ENCODE data around the gene P3H4.
"Not testable (repeated sequence)": the region's sequence is repeated elsewhere in the genome, so short reads cannot be mapped to it uniquely, and the experiment has no call there.

P3H4 gene, protein sequence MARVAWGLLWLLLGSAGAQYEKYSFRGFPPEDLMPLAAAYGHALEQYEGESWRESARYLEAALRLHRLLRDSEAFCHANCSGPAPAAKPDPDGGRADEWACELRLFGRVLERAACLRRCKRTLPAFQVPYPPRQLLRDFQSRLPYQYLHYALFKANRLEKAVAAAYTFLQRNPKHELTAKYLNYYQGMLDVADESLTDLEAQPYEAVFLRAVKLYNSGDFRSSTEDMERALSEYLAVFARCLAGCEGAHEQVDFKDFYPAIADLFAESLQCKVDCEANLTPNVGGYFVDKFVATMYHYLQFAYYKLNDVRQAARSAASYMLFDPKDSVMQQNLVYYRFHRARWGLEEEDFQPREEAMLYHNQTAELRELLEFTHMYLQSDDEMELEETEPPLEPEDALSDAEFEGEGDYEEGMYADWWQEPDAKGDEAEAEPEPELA

DNA sequence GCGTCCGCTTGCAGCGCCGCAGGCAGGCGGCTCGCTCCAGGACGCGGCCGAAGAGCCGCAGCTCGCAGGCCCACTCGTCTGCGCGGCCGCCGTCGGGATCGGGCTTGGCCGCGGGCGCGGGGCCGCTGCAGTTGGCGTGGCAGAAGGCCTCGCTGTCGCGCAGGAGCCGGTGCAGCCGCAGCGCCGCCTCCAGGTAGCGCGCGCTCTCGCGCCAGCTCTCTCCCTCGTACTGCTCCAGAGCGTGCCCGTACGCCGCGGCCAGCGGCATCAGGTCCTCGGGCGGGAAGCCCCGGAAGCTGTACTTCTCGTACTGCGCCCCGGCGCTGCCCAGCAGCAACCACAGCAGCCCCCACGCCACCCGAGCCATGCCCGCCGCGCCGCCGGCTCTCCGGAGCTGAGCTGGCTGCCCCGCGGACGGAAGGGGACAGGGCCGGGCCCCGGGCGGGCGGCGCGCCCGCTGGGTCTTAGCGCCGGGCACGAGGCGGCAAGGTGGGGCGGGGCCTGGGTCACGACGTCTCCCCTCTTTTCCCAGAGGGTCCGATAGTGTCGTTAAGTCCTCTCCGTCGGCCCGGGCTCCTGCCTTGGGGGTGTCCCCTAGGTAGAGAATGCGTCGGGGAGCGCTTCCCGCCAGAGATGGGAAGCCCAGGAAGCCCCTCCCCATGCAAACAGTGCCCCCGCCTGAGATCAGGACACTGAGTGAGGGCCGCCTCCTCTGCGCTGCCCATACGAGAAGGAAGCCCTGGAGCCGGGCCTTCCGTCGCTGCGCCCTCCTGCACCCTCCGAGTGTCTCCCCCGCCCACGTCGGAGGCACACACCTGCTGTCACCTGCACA is at the start of gene P3H4:
TSS of gene P3H4 (minus strand) at position 401 of the 832 bp plus-strand sequence. CDS start at position 367, 34 bp downstream.
- FAIRE-seq = no peak
- TF ChIP-seq POLR2A (IDR thresholded peaks at IDR 0.05; ENCODE audit: low read depth, low read length) = peak; percentile 60
- peak; percentile 80 for DNase-seq (ENCODE audit: insufficient read length, low spot score)

DNA sequence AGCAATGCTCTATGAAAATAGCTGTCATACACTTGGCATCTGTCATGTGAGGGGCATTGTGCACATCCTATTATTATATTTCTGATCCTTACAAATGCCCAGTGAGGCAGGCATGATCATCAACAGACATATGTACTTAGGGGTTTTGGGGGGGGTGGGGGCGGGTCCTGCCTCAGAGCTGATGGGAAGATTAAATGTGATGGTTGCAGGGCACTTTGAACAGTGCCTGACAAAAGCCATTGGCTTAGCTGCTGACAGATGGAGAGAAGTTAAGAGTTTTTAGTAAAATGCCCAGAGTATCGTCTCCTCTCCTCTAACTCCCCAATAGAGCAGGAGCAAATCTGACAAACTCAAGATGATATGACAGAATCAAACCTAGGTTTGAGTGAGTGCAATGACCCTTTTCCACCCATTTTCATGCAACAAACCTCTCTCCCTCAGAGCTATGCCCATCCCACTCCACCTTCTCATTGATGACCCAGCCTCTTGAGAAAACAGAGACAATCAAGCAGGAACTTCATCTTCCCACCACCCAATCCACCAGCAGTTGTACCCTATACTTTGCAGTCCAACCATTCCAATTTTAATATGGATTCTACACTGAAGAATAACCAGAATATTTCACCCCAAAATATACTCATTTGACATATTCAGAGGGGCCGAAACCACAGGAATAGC is 48.6 kb upstream of the P3H4 start:
- FAIRE-seq = no peak
- no peak for TF ChIP-seq POLR2A (IDR thresholded peaks at IDR 0.05; ENCODE audit: low read depth, low read length)
- DNase-seq (ENCODE audit: insufficient read length, low spot score) = no peak

DNA sequence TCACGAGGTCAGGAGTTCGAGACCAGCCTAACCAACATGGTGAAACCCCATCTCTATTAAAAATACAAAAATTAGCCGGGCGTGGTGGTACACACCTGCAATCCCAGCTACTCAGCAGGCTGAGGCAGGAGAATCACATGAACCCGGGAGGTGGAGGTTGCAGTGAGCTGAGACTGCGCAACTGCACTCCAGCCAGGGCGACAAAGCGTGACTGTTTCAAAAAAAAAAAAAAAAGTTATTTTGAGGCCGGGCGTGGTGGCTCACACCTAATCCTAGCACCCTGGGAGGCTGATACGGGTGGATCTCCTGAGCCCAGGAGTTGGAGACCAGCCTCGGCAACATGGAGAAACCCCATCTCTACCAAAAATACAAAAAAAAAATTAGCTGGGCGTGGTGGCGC is 39.6 kb upstream of the P3H4 start:
- not testable (repeated sequence) for DNase-seq (ENCODE audit: insufficient read length, low spot score); FAIRE-seq

DNA sequence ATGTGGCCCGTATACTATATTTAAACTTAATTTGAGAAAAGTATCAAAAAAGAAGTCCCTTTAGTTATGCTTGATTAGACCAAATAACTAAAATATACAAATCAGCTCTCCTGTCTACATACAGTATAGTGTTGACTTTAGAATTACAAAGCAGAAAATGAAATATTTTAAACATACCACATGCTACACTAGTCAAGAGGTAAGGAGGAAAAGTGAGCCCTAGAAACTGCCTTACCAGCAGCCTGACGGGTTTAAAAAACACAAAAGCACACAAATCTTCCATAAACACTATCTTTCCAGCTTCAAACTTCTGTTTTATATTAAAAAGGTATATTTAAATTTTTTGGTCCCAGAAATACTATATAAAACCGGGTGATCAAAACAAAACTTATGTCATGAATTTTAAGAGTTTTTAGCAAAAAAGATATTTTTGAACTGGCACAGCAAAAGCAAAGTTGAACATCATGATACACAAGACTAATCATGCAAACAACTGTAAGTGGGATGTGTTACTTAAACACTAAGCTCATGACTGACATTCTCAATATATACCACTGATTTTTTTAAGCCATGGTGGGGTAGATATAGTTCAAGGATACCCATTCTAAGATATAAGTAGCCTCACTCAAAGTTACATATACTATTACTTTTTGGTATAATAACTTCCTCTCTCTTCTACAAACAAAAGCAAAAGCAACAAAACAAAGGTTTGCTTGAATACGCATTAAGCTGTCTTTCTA is 37.7 kb upstream of the P3H4 start:
- TF ChIP-seq POLR2A (IDR thresholded peaks at IDR 0.05; ENCODE audit: low read depth, low read length) = no peak
- FAIRE-seq (no peak), DNase-seq (ENCODE audit: insufficient read length, low spot score) (no peak)

DNA sequence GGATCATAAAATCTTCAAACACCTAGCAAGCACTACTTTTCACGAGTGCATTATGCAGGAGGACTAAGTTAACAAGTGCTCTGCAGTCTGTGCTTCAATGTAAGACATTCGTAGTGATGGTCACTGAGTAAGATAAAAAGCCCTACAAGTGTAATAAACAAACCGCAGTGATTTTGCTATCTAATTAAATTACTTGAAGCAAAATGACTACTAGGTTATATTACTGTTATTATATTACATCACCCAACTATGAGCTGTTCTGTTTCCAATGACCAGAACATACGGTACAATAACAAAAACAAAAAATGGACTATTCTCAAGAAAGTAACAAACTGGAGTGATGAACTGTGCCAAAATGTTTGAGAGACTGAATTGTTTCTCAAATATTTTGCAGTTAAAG is 37.0 kb upstream of the P3H4 start:
- TF ChIP-seq POLR2A (IDR thresholded peaks at IDR 0.05; ENCODE audit: low read depth, low read length) = no peak
- DNase-seq (ENCODE audit: insufficient read length, low spot score) = no peak
- no peak for FAIRE-seq

DNA sequence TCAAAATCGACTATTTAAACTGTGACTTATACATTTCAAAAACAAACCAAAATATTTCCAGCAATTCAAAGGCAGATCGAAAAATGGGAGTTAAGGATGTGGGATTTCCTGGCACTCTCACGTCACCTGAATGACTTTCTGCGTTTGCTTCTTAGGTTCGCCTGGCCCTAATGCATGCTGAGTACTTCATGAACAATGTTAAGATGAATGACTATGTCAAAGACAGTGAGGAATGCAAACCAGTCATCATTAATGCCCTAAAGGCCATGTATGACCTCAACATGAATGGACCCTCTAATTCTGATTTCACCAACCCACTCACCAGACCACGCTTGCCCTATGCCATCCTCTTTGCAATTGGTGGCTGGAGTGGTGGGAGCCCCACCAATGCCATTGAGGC is 33.2 kb upstream of the P3H4 start:
- DNase-seq (ENCODE audit: insufficient read length, low spot score) (no peak), FAIRE-seq (no peak)
- TF ChIP-seq POLR2A (IDR thresholded peaks at IDR 0.05; ENCODE audit: low read depth, low read length) = no peak

DNA sequence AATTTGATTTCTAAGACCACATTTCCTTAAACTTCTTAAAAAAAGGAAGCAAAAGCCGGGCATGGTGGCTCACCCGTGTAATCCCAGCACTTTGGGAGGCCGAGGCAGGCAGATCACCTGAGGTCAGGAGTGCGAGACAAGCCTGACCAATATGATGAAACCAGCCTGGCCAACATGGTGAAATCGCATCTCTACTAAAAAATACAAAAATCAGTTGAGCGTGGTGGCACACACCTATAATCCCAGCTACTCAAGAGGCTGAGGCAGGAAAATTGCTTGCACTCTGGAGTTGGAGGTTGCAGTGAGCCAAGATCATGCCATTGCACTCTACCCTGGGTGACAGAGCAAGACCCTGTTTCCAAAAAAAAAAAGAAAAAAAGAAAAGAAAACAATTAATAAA is 29.0 kb upstream of the P3H4 start:
- FAIRE-seq; DNase-seq (ENCODE audit: insufficient read length, low spot score): not testable (repeated sequence)

DNA sequence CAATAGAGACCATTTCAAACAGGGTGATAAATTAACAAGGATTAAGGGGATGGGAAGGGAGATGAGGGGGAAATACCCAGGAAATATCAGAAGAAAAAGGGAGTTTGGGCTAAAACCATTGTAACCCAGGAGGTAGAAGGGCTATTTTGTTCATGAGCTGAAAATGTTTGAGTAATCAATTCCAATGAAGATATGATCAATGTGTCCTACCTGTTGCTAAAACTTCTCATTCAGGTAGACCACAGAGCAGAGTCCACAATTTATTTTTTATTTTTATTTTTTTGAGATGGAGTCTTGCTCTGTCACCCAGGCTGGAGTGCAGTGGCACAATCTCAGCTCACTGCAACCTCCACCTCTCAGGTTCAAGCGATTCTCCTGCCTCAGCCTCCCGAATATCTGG is 27.7 kb upstream of the P3H4 start:
- not testable (repeated sequence) for FAIRE-seq; DNase-seq (ENCODE audit: insufficient read length, low spot score)

DNA sequence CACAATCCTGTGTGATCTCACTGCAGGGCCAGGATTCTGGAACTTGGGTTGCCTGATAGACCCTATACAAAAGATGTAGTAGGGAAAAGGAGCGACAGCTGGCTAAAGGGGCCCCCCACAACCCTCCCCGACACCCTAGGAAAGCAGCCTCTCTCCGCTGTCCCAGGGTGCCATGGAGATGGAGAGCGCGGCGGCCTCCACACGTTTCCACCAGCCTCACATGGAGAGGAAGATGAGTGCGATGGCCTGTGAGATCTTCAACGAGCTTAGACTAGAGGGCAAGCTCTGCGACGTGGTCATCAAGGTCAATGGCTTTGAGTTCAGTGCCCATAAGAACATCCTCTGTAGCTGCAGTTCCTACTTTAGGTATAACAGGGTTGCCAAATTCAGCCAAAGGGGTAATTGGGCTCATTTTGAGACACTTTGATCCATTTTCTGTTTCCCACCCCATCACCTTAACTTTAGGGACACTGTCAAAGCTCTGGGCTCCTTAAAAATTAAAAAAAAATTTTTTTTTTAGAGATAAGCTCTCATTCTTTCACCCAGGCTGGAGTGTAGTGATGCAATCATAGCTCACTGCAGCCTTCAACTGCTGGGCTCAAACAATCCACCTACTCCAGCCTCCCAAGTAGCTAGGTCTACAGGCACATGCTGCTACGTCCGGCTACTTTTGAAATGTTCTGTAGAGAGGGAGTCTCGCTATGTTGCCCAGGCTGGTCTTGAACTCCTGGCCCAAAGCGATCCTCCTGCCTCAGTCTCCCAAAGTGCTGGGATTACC is 26.2 kb upstream of the P3H4 start, which contains the start of gene KLHL10:
TSS of gene KLHL10 (plus strand) at position 65 of the 778 bp plus-strand sequence. CDS start at position 173, 108 bp downstream.
- FAIRE-seq (no peak), DNase-seq (ENCODE audit: insufficient read length, low spot score) (no peak)
- TF ChIP-seq POLR2A (IDR thresholded peaks at IDR 0.05; ENCODE audit: low read depth, low read length) = no peak

DNA sequence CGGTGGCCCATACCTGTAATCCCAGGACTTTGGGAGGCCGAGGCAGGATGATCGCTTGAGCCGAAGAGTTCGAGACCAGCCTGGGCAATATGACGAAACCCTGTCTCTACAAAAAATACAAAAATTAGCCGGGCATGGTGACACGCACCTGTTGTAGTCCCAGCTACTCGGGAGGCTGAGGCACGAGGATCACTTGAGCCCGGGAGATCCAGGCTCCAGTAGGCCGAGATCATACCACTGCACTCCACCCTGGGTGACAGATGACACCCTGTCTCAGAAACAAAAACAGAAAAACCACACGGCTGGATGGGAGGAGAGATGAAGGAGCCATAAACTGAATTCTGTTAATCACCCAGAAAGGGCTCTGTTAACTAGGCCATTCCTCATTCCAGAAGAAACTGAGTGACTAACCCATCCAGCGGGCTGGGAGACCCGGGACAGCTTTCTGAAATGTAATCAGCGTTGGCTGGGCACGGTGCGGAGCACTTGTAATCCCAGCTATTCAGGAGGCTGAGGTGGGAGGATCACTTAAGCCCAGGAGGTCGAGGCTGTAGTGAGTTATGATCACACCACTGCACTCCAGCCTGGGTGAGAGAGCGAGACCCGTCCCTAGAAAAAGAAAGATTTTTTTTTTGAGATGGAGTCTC is 24.9 kb upstream of the P3H4 start:
- FAIRE-seq (no peak), DNase-seq (ENCODE audit: insufficient read length, low spot score) (no peak)
- TF ChIP-seq POLR2A (IDR thresholded peaks at IDR 0.05; ENCODE audit: low read depth, low read length) = no peak

DNA sequence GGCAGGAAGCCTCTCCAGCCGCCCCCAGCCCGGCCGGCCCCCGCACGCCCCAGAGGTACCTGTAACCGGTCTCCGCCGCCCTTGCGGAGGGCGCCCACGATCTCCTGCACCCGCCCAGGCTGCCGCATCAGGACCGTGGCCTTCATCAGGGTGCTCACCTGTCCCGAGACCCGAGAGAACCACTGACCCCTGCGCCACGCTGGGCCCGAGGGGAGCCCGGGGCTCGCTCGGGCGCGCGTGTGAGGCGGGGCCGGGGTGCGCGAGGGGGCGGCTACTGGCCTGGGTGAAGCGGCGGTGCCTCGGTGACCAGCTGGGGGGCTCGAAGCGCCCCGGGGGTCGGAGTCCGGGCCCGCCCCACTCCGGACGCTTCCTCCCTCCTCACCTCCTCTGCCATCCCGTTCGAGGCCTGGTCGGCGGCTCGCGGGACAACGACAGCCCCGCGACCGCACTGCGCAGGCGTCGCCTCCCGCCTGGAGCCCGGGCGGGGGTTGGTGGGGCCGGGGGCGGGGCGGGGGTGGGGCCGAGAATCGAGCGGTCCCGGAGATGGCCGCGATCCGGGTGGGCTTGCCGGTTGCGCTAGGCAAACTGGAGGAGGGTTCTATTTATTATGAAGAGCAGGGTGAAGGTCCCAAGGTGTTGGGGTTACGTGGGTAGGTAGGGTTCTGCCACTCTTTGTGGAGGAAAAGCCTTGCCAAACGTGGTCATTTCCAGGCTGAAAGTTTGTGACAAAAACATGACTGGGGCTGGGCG is 24.2 kb upstream of the P3H4 start, which contains the start of gene NT5C3B:
TSS of gene NT5C3B (minus strand) at position 433 of the 750 bp plus-strand sequence. CDS start at position 394, 39 bp downstream.
- no peak for FAIRE-seq

More for the DNA sequence above, 24.2 kb upstream of the P3H4 start, which contains the start of gene NT5C3B:
- DNase-seq (ENCODE audit: insufficient read length, low spot score) = peak; percentile 89
- TF ChIP-seq POLR2A (IDR thresholded peaks at IDR 0.05; ENCODE audit: low read depth, low read length) = peak; percentile 80

Measured in H54 (cell line).